Astrocyte (in vitro differentiated cells and primary cell): ENCODE data around the gene LIMS1.

Experiments
- CTCF ChIP-seq: IDR thresholded peaks from 2 replicates; pipeline ENCODE4 v1.5.1; 2011; ENCODE audit warnings: low read depth, mild to moderate bottlenecking, inconsistent platforms, low read length, moderate library complexity; ENCODE audit not compliant: insufficient read depth
- EZH2 ChIP-seq: IDR thresholded peaks from 2 replicates; pipeline ENCODE4 v1.6.1; 2012; ENCODE audit warnings: mild to moderate bottlenecking, low read length, inconsistent platforms; ENCODE audit not compliant: insufficient read depth

GRCh38 chr2:108534584-108535356, 500 bp downstream of the LIMS1 start:
- TF ChIP-seq CTCF (no peak), EZH2 (no peak)
